Endothelial cell (in vitro differentiated cells): ENCODE measurements around the gene DOCK11. TPM values are rescaled to one million over a fixed set of nuclear protein-coding genes. Genes with fewer than 3 reads are reported as not detected.

Experiments
- DNase-seq: peaks from one replicate; pipeline ENCODE4 v3.0.0; 2021; ENCODE audit warnings: low spot score
- H3K27ac Mint-ChIP-seq: one replicate; pipeline ENCODE4 v1.8.0; 2021; ENCODE audit warnings: mixed read lengths, inconsistent platforms; ENCODE audit not compliant: unreplicated experiment
- H3K27me3 Mint-ChIP-seq: one replicate; pipeline ENCODE4 v1.8.0; 2021; ENCODE audit warnings: mild to moderate bottlenecking, moderate library complexity, mixed read lengths, inconsistent platforms; ENCODE audit not compliant: unreplicated experiment
- H3K36me3 Mint-ChIP-seq: one replicate; pipeline ENCODE4 v1.8.0; 2021; ENCODE audit warnings: mild to moderate bottlenecking, low read depth, mixed read lengths, inconsistent platforms; ENCODE audit not compliant: unreplicated experiment
- H3K4me1 Mint-ChIP-seq: one replicate; pipeline ENCODE4 v1.8.0; 2021; ENCODE audit warnings: mild to moderate bottlenecking, mixed read lengths, inconsistent platforms; ENCODE audit not compliant: unreplicated experiment
- H3K4me3 Mint-ChIP-seq: one replicate; pipeline ENCODE4 v1.8.0; 2021; ENCODE audit warnings: mild to moderate bottlenecking, mixed read lengths, inconsistent platforms; ENCODE audit not compliant: unreplicated experiment
- H3K9me3 Mint-ChIP-seq: one replicate; pipeline ENCODE4 v1.8.0; 2021; ENCODE audit warnings: mixed read lengths, inconsistent platforms; ENCODE audit not compliant: unreplicated experiment
- total RNA-seq: library from RNA; stranded (reverse); fragmentation: NEBNext Ultra II Directional; extraction: Animal tissue kit (Norgen Biotek cat#: 25700); gene quantifications from one replicate; pipeline ENCODE4 v1.2.1, GENCODE V29; 2021; ENCODE audit not compliant: unreplicated experiment
- TF ChIP-seq, protein P1 (sequence below): fragments of 200-600 bp; sonication (generic); IDR thresholded peaks from one replicate; pipeline ENCODE4 v1.5.0; 2021; ENCODE audit warnings: antibody characterized with exemption; ENCODE audit not compliant: unreplicated experiment

DOCK11 gene
- total RNA-seq, 1 donor from 2014 or later = 10.9 TPM

DNA sequence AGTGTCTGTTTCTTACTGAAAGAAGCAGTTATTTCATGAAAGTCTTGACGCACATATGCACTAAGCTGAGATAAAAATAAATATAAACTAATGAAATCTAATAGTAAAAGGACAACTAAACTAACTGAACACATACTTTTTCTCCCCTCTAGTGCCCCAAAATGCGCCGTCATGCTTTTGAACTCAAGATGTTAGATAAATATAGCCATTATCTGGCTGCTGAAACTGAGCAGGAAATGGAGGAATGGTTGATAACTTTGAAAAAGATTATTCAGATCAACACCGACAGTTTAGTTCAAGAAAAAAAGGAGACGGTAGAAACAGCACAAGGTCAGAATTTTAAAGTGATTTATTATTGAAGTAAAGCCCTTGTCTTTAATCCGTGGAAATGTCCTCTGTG lies 70.2 kb downstream of the DOCK11 start:
- Mint-ChIP-seq H3K9me3 (no peaks in the 10 kb centered on the region), H3K4me3 (no peak overlapping the region), H3K27me3 (no peaks in the 10 kb centered on the region), H3K27ac (no peak overlapping the region), H3K36me3 (peaks cover 4% of the 10 kb centered on the region), H3K4me1 (peaks cover 4% of the 10 kb centered on the region)
- TF ChIP-seq, protein P1, sequence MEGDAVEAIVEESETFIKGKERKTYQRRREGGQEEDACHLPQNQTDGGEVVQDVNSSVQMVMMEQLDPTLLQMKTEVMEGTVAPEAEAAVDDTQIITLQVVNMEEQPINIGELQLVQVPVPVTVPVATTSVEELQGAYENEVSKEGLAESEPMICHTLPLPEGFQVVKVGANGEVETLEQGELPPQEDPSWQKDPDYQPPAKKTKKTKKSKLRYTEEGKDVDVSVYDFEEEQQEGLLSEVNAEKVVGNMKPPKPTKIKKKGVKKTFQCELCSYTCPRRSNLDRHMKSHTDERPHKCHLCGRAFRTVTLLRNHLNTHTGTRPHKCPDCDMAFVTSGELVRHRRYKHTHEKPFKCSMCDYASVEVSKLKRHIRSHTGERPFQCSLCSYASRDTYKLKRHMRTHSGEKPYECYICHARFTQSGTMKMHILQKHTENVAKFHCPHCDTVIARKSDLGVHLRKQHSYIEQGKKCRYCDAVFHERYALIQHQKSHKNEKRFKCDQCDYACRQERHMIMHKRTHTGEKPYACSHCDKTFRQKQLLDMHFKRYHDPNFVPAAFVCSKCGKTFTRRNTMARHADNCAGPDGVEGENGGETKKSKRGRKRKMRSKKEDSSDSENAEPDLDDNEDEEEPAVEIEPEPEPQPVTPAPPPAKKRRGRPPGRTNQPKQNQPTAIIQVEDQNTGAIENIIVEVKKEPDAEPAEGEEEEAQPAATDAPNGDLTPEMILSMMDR = no peak
- no peak for DNase-seq

DNA sequence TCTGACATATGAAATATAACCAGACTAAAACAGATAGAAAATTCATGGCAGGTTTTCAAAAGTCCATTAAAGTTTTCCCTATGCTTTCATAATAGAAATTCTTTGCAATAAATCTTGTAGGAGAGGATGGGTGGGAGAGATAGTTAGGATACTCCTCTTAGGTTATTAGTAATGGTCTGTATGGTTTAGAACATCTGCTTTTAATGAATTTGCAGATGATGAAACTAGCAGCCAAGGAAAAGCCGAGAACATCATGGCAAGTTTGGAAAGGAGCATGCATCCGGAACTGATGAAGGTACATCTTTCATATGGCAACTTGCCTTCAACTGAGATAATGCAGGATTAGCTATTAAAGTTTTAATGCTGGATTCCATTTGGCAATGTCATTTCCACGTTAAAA lies 70.7 kb downstream of the DOCK11 start:
- Mint-ChIP-seq H3K9me3 (no peaks in the 10 kb centered on the region), H3K4me1 (peaks cover 4% of the 10 kb centered on the region), H3K36me3 (peaks cover 4% of the 10 kb centered on the region), H3K4me3 (no peak overlapping the region), H3K27ac (no peak overlapping the region), H3K27me3 (no peaks in the 10 kb centered on the region)
- DNase-seq = no peak
- TF ChIP-seq, protein P1 = no peak

DNA sequence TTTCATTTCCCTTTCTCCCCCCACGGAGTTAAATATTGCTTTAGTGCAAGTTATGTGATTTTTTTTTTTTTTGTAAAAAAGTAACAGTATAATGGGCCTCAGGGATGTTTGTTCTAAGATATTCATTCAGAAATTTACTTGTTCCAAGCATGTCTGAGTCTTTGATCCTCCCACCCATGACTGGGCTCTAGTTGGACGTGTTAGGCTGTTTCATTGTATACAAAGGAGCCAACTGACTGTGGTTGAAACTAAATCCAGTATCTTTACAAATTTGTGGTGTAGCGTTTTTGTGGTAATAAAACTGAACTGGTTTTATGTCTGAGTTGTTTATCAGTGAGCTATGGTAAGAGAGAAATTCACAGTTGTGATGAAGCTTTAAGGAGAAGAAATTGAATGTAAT lies 74.1 kb downstream of the DOCK11 start:
- no peaks in the 10 kb centered on the region for H3K27me3 Mint-ChIP-seq
- TF ChIP-seq, protein P1 = no peak
- H3K9me3 Mint-ChIP-seq = no peaks in the 10 kb centered on the region
- no peak overlapping the region for H3K27ac Mint-ChIP-seq
- H3K4me3 Mint-ChIP-seq = no peak overlapping the region
- no peaks in the 10 kb centered on the region for H3K4me1 Mint-ChIP-seq
- H3K36me3 Mint-ChIP-seq = no peaks in the 10 kb centered on the region
- DNase-seq = no peak

DNA sequence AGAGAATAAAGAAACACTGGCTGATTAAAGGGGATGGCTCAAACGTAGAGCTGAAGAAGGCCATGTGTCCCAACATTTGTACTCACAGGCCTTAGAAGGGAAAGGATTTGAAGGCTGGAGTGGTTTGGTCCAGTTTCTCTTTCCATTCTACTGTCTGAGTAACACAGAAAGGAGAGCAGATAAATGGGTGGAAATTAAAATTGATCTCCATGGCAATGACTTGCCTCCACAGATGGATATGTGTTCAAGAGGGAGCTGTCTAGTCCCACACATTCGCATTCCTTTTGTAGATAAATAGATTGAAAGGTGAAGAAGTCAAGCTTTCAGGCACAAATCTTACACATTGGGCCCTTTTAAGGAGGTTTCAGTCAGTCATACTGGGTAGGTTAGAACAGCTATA lies 74.6 kb downstream of the DOCK11 start:
- Mint-ChIP-seq H3K4me3 (no peak overlapping the region), H3K4me1 (no peaks in the 10 kb centered on the region), H3K36me3 (no peaks in the 10 kb centered on the region), H3K9me3 (no peaks in the 10 kb centered on the region), H3K27ac (no peak overlapping the region), H3K27me3 (no peaks in the 10 kb centered on the region)
- no peak for DNase-seq
- TF ChIP-seq, protein P1 = no peak

DNA sequence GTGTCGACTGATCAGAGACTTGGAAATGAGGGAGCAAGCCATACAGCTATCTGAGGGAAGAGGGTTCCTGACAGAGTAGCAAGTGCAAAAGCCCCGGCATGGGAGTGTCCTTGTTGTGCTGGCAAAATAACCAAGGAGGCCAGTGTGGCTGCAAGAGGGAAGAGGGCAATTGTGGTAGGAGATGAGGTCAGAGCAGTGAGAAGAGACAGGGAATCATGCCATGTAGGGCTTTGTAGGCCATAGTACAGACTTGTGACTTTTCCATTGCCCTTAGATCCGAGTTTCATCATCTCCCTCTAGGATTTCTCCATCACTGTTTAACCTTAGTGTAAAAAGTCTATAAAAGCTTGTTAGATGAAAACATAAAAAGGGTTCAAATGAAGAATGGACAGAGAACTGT lies 76.2 kb downstream of the DOCK11 start:
- no peaks in the 10 kb centered on the region for H3K4me1 Mint-ChIP-seq
- no peaks in the 10 kb centered on the region for H3K27me3 Mint-ChIP-seq
- no peak overlapping the region for H3K4me3 Mint-ChIP-seq
- no peak overlapping the region for H3K27ac Mint-ChIP-seq
- H3K36me3 Mint-ChIP-seq = no peaks in the 10 kb centered on the region
- TF ChIP-seq, protein P1 = no peak
- no peak for DNase-seq
- no peaks in the 10 kb centered on the region for H3K9me3 Mint-ChIP-seq
